K562 treated with DMSO at 1 percent for 48 hours (cell line): ENCODE results near the gene PNMA8A. TPM values are rescaled to one million over a fixed set of nuclear protein-coding genes. Genes with fewer than 3 reads are reported as not detected.

ENCODE experiments used
- total RNA-seq: library from RNA; unstranded; fragments of 300-600 nt; gene quantifications from 2 replicates; pipeline ENCODE4 v1.2.3, GENCODE V29; 2022; ENCODE audit warnings: low replicate concordance; ENCODE audit errors: extremely low read depth

PNMA8A gene, protein sequence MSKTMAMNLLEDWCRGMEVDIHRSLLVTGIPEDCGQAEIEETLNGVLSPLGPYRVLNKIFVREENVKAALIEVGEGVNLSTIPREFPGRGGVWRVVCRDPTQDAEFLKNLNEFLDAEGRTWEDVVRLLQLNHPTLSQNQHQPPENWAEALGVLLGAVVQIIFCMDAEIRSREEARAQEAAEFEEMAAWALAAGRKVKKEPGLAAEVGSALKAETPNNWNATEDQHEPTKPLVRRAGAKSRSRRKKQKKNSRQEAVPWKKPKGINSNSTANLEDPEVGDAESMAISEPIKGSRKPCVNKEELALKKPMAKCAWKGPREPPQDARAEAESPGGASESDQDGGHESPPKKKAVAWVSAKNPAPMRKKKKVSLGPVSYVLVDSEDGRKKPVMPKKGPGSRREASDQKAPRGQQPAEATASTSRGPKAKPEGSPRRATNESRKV
- not detected in 2 replicates for total RNA-seq

GRCh38 chr19:46471116-46471733 is at the start of gene PNMA8A:
TSS of gene PNMA8A (minus strand) at chr19:46471563. CDS start at chr19:46471035, 528 bp downstream.

GRCh38 chr19:46495786-46496099 is 24.4 kb upstream of the PNMA8A start, which contains the start of gene PNMA8B:
TSS of gene PNMA8B (minus strand) at chr19:46495867. CDS start at chr19:46495465, 402 bp downstream.

GRCh38 chr19:46428239-46429135 is 42.9 kb downstream of the PNMA8A start, which contains the start of gene PNMA8C:
TSS of gene PNMA8C (minus strand) at chr19:46428936. CDS start at chr19:46428359, 577 bp downstream.

Other genes with a start within 250 kb of the PNMA8A start
- gene IGFL1, start 241.8 kb downstream of the PNMA8A start, total RNA-seq = not detected in 2 replicates
- not detected in 2 replicates for gene HIF3A, start 174.5 kb downstream of the PNMA8A start, total RNA-seq
- gene PPP5C, start 124.5 kb downstream of the PNMA8A start, total RNA-seq = 456 TPM in 1 of 2 replicates, not detected in the other
- gene CCDC8, start 58.0 kb downstream of the PNMA8A start, total RNA-seq = not detected in 2 replicates
- not detected in 2 replicates for gene PNMA8C, start 42.6 kb downstream of the PNMA8A start, total RNA-seq
- not detected in 2 replicates for gene PNMA8B, start 24.3 kb upstream of the PNMA8A start, total RNA-seq
- gene CALM3, start 129.8 kb upstream of the PNMA8A start, total RNA-seq = 341 TPM in 1 of 2 replicates, not detected in the other
- not detected in 2 replicates for gene PTGIR, start 153.5 kb upstream of the PNMA8A start, total RNA-seq
- not detected in 2 replicates for gene GNG8, start 164.6 kb upstream of the PNMA8A start, total RNA-seq
- gene DACT3, start 189.6 kb upstream of the PNMA8A start, total RNA-seq = not detected in 2 replicates
- gene PRKD2, start 245.6 kb upstream of the PNMA8A start, total RNA-seq = not detected in 2 replicates